ENCODE data around the gene CFAP46. TPM values are rescaled to one million over a fixed set of nuclear protein-coding genes. Genes with fewer than 3 reads are reported as not detected.

Gene CFAP46
- total and polyA plus RNA-seq, 2 of the 4 experiments (the other 2 are of a cell fraction): 1.3 to 1.8 TPM

DNA sequence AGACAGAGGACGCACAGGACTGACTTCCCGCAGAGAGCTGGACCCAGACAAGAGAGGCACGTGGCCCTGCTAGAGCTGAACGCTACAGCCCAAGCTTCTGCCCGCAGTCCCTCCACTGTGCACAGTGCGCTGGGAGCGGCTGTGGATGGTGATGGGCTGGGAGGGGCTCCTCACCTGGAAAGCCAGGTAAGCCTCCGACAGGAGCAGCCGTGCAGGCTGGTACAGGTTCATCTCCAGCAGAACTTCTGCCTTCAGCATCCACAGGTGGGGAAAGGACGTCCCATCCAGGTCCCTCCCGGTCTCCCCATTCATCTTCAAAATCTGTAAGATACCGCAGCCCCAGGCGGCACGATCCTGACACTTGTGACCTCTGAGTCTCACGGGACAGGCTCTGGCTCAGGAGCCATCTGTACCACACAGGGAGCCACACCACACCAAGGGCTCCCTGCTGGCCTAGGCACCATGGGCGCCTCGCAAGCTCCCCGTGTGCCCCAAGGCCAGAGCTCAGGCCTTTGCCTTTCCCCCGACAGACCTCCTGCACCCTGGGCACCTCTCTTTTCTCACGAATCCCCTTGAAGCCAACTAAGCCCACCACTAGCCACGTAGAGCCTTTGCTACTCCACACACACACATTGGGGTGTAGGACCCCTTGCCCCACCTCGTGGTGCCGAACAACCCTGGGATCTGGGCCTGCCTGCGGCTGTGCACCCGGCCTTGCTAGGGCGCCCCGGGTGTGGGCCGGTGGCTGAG is 76.3 kb downstream of the CFAP46 start:
- Histone ChIP-seq H4K20me1 (ENCODE audit: insufficient read depth, low read length) (no peaks in the 10 kb centered on the region), H3K4me2 (ENCODE audit: low read depth, low read length) (no peak overlapping the region), H3K9me3 (ENCODE audit: control insufficient read depth, insufficient read depth, low read length) (peaks cover under 1% of the 10 kb centered on the region), H3K4me3 (ENCODE audit: insufficient read depth, low read depth, low read length) (no peak overlapping the region), H3K9me1 (ENCODE audit: insufficient read depth, low read length) (no peaks in the 10 kb centered on the region), H2AK9ac (replicated peaks; ENCODE audit: low read depth, low read length, poor library complexity) (no peak overlapping the region), H4K8ac (ENCODE audit: low read depth in 2 of 2, low read length in 2 of 2) (no peak overlapping the region), H2BK15ac (ENCODE audit: low read depth, low read length) (no peak overlapping the region), H3K9ac (ENCODE audit: low read depth, low read length) (no peak overlapping the region), H2BK5ac (ENCODE audit: low read depth, low read length, poor library complexity, severe bottlenecking) (no peak overlapping the region), H4K91ac (ENCODE audit: insufficient read depth, low read depth, low read length) (no peak overlapping the region), H2AFZ (replicated peaks; ENCODE audit: low read length, poor library complexity) (no peak overlapping the region), H3K79me1 (ENCODE audit: low read depth in 1 of 2, low read length in 2 of 2) (no peaks in the 10 kb centered on the region), H2BK120ac (ENCODE audit: low read depth, low read length) (no peak overlapping the region), H3K18ac (ENCODE audit: low read depth, low read length) (no peak overlapping the region), H2AK5ac (ENCODE audit: low read depth, low read length) (no peak overlapping the region), H3K27ac (ENCODE audit: insufficient read depth, low read length) (no peak overlapping the region), H2BK20ac (ENCODE audit: low read depth, low read length) (no peak overlapping the region), H3K36me3 (ENCODE audit: control insufficient read depth, insufficient read depth, low read length) (no peaks in the 10 kb centered on the region), H3K23ac (ENCODE audit: low read depth, low read length) (no peak overlapping the region), H3K4ac (ENCODE audit: low read depth, low read length) (no peak overlapping the region), H3K14ac (replicated peaks; ENCODE audit: low read depth, low read length) (no peak overlapping the region), H3K56ac (ENCODE audit: extremely low read depth, insufficient read depth, low read length) (no peak overlapping the region), H3K4me1 (ENCODE audit: control insufficient read depth, insufficient read depth, low read length) (no peaks in the 10 kb centered on the region), H4K5ac (ENCODE audit: low read depth, low read length) (no peak overlapping the region), H3K27me3 (ENCODE audit: control insufficient read depth, insufficient read depth, low read length) (peaks cover 8% of the 10 kb centered on the region)
- DNase-seq (no peak), ATAC-seq (ENCODE audit: low read depth) (no peak)
- no TSS peak for BruUV-seq (replicated peaks)
- CTCF ChIA-PET: no interaction called here
- intact Hi-C loops (cut with micrococcal nuclease): no loop called here
- no CpG with 5 or more reads among the region's 28 CpGs for WGBS, 2 experiments (ENCODE audit: extremely low coverage in 2 of 2, insufficient read length in 1 of 2)
- TF ChIP-seq, protein P1, sequence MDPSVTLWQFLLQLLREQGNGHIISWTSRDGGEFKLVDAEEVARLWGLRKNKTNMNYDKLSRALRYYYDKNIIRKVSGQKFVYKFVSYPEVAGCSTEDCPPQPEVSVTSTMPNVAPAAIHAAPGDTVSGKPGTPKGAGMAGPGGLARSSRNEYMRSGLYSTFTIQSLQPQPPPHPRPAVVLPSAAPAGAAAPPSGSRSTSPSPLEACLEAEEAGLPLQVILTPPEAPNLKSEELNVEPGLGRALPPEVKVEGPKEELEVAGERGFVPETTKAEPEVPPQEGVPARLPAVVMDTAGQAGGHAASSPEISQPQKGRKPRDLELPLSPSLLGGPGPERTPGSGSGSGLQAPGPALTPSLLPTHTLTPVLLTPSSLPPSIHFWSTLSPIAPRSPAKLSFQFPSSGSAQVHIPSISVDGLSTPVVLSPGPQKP (IDR thresholded peaks at IDR 0.05; ENCODE audit: borderline replicate concordance, low read depth, low read length): no peak
- TF ChIP-seq RCOR1 (IDR thresholded peaks at IDR 0.05; ENCODE audit: insufficient replicate concordance, low read length): no peak
- in situ Hi-C loops (cut with MboI; ENCODE audit: low sequenced_read_pairs): no loop called here
- POLR2A ChIA-PET (ENCODE audit: unreplicated experiment): interaction anchor here (0.6 kb wide), 1 partner anchor 198 kb away, joined by 4 read pairs; no protein-coding TSS in a partner anchor
- dilution Hi-C loops (cut with HindIII; ENCODE audit: low sequenced_read_pairs, unreplicated experiment): no loop called here
